HCT116 (cell line): Measurements from ENCODE around the gene FSD2. TPM values are rescaled to one million over a fixed set of nuclear protein-coding genes. Genes with fewer than 3 reads are reported as not detected.

ENCODE experiments used
- ATAC-seq: fragments of 200-7000 bp; cut with Tn5 transposase; 2 replicates; pipeline ENCODE4 v1.9.1; 2020; ENCODE audit warnings: mild to moderate bottlenecking, moderate library complexity
- BruUV-seq: library from RNA; stranded (reverse); fragments of 400-500 nt; replicated peaks from 2 replicates; lab custom pipeline; 2021; lab: Mats Ljungman, UMichigan
- CTCF ChIA-PET: fragments of 300-600 bp; sonication (Branson Sonifier 250); formaldehyde crosslinking; loops from one replicate; lab custom pipeline; 2021; ENCODE audit warnings: antibody characterized with exemption; lab: Charles Lee
- POLR2A ChIA-PET: fragments of 300-600, 350-600 bp; sonication (Branson Sonifier 250); formaldehyde crosslinking; loops from one replicate; lab custom pipeline; 2021; ENCODE audit warnings: antibody characterized with exemption; lab: Charles Lee
- RAD21 ChIA-PET, 2 experiments: fragments of 300-600 bp; sonication (Branson Sonifier 250); formaldehyde crosslinking; loops; one replicate each; lab custom pipeline; 2023; ENCODE audit warnings: low total read pairs in 2 of 2; ENCODE audit not compliant: uncharacterized antibody in 2 of 2, unreplicated experiment in 2 of 2, low non-redundant PET in 1 of 2; lab: Charles Lee
- DNase-seq: peaks from one replicate; pipeline ENCODE4 v3.0.0-alpha.2; 2010; ENCODE audit warnings: low read depth, low spot score
- H2AFZ ChIP-seq: fragments of 200-600 bp; shearing (Covaris generic), sonication (generic); 2 replicates; pipeline ENCODE4 v1.6.1; 2017; ENCODE audit warnings: low read depth, mixed run types, mixed read lengths, antibody characterized with exemption, low read length; ENCODE audit not compliant: poor library complexity, severe bottlenecking
- H3K27ac ChIP-seq: 2 replicates; pipeline ENCODE4 v1.5.1; 2012; ENCODE audit warnings: low read depth, low read length
- H3K27me3 ChIP-seq: fragments of 200-600 bp; sonication (generic); 2 replicates; pipeline ENCODE4 v1.6.1; 2016; ENCODE audit warnings: mixed run types, low read length, mixed read lengths; ENCODE audit not compliant: insufficient read depth
- H3K36me3 ChIP-seq, 2 experiments: fragments of 200-500 bp in 1 of 2; fragments of 200-600 bp in 1 of 2; sonication (Bioruptor generic) in 1 of 2; sonication (generic) in 1 of 2; 2 replicates each; pipeline versions ENCODE4 v1.5.1 to v1.6.1; 2014 to 2016; ENCODE audit warnings: low read length in 2 of 2, inconsistent platforms in 1 of 2, mixed read lengths in 1 of 2, mixed run types in 1 of 2; ENCODE audit not compliant: insufficient read depth in 2 of 2, control insufficient read depth in 1 of 2
- H3K4me1 ChIP-seq, 2 experiments: fragments of 200-600 bp in 1 of 2; sonication (generic) in 1 of 2; 2 replicates each; pipeline versions ENCODE4 v1.5.1 to v1.6.1; 2012 to 2017; ENCODE audit warnings: low read length in 2 of 2, inconsistent platforms in 1 of 2, mild to moderate bottlenecking in 1 of 2, mixed read lengths in 1 of 2, mixed run types in 1 of 2, moderate library complexity in 1 of 2; ENCODE audit not compliant: insufficient read depth in 2 of 2, control insufficient read depth in 1 of 2
- H3K4me2 ChIP-seq: fragments of 200-600 bp; sonication (generic); 2 replicates; pipeline ENCODE4 v1.6.1; 2017; ENCODE audit warnings: mixed run types, low read length, mixed read lengths
- H3K4me3 ChIP-seq, 2 experiments: fragments of 200-600 bp in 1 of 2; sonication (generic) in 1 of 2; replicated peaks in 1 of 2; 2 replicates each; pipeline ENCODE4 v1.5.1; 2011 to 2016; ENCODE audit warnings: low read length in 2 of 2, control low read depth in 1 of 2, low read depth in 1 of 2, mild to moderate bottlenecking in 1 of 2, mixed read lengths in 1 of 2, mixed run types in 1 of 2
- H3K79me2 ChIP-seq: fragments of 200-600 bp; sonication (generic); 2 replicates; pipeline ENCODE4 v1.6.1; 2017; ENCODE audit warnings: mild to moderate bottlenecking, mixed run types, low read length, moderate library complexity, mixed read lengths; ENCODE audit not compliant: insufficient read depth
- H3K9ac ChIP-seq: fragments of 200-600 bp; sonication (generic); 2 replicates; pipeline ENCODE4 v1.6.1; 2016; ENCODE audit warnings: low read length, mixed read lengths
- H3K9me2 ChIP-seq: fragments of 200-600 bp; sonication (generic), shearing (Covaris generic); 2 replicates; pipeline ENCODE4 v1.6.1; 2017; ENCODE audit warnings: mixed run types, mild to moderate bottlenecking, moderate library complexity; ENCODE audit not compliant: insufficient read depth
- H3K9me3 ChIP-seq, 2 experiments: fragments of 200-500 bp in 1 of 2; fragments of 200-600 bp in 1 of 2; sonication (Bioruptor generic) in 1 of 2; sonication (generic) in 1 of 2; 2 replicates each; pipeline ENCODE4 v1.6.1; 2014 to 2017; ENCODE audit warnings: low read length in 2 of 2, mixed read lengths in 2 of 2, inconsistent platforms in 1 of 2, low read depth in 1 of 2, mild to moderate bottlenecking in 1 of 2, mixed run types in 1 of 2, moderate library complexity in 1 of 2; ENCODE audit not compliant: control insufficient read depth in 1 of 2, insufficient read depth in 1 of 2
- H4K20me1 ChIP-seq: fragments of 200-600 bp; sonication (generic), shearing (Covaris generic); 2 replicates; pipeline ENCODE4 v1.6.1; 2017; ENCODE audit warnings: mixed run types, mild to moderate bottlenecking, moderate library complexity; ENCODE audit not compliant: insufficient read depth
- CBX3 ChIP-seq: IDR thresholded peaks from 2 replicates; pipeline ENCODE4 v1.6.1; 2012; ENCODE audit warnings: low read depth
- CEBPB ChIP-seq: IDR thresholded peaks from 2 replicates; pipeline ENCODE4 v1.6.1; 2012; ENCODE audit warnings: low read depth
- EGR1 ChIP-seq: IDR thresholded peaks from 2 replicates; pipeline ENCODE4 v1.6.1; 2012; ENCODE audit warnings: low read depth
- ELF1 ChIP-seq: IDR thresholded peaks from 2 replicates; pipeline ENCODE4 v1.6.1; 2012; ENCODE audit warnings: low read depth, borderline replicate concordance
- EZH2 ChIP-seq: fragments of 200-600 bp; sonication (generic); IDR thresholded peaks from 2 replicates; pipeline ENCODE4 v1.6.1; 2017; ENCODE audit warnings: antibody characterized with exemption, mixed run types
- EZH2phosphoT487 ChIP-seq: fragments of 200-600 bp; IDR thresholded peaks from 2 replicates; pipeline ENCODE4 v1.6.1; 2018; ENCODE audit warnings: antibody characterized with exemption, borderline replicate concordance
- POLR2A ChIP-seq: IDR thresholded peaks from 2 replicates; pipeline ENCODE4 v1.7.0; 2011; ENCODE audit warnings: borderline replicate concordance; ENCODE audit not compliant: insufficient read depth, insufficient read length; ENCODE audit errors: extremely low read depth
- POLR2AphosphoS5 ChIP-seq: IDR thresholded peaks from 2 replicates; pipeline ENCODE4 v1.6.1; 2011; ENCODE audit warnings: mild to moderate bottlenecking, low read depth, low read length, moderate library complexity
- RAD21 ChIP-seq: IDR thresholded peaks from 2 replicates; pipeline ENCODE4 v1.6.1; 2012; ENCODE audit warnings: low read depth, mild to moderate bottlenecking
- SIN3A ChIP-seq: IDR thresholded peaks from 2 replicates; pipeline ENCODE4 v1.6.1; 2012; ENCODE audit warnings: low read depth
- SRF ChIP-seq: IDR thresholded peaks from 2 replicates; pipeline ENCODE4 v1.6.1; 2012; ENCODE audit warnings: low read depth
- TCF7L2 ChIP-seq: IDR thresholded peaks from 2 replicates; pipeline ENCODE4 v1.7.0; 2011; ENCODE audit warnings: borderline replicate concordance, inconsistent platforms; ENCODE audit not compliant: insufficient read depth, insufficient read length; ENCODE audit errors: extremely low read depth
- YY1 ChIP-seq: IDR thresholded peaks from 2 replicates; pipeline ENCODE4 v1.6.1; 2011; ENCODE audit warnings: low read length, low read depth, moderate library complexity, mild to moderate bottlenecking; ENCODE audit not compliant: insufficient replicate concordance; ENCODE audit errors: extremely low read depth
- ZFX ChIP-seq: fragments of 450-650 bp; IDR thresholded peaks from 2 replicates; pipeline ENCODE4 v1.6.1; 2017
- ZNF274 ChIP-seq: fragments of 200-500 bp; sonication (Bioruptor generic); IDR thresholded peaks from 2 replicates; pipeline ENCODE4 v1.6.1; 2014; ENCODE audit warnings: mild to moderate bottlenecking, low read depth, low read length, inconsistent platforms
- intact Hi-C: fragments of 100-400 bp; cut with micrococcal nuclease; formaldehyde crosslinking; loops from 2 replicates; pipeline ENCODE4 v1.10.0; 2022
- total RNA-seq: library from RNA; stranded (reverse); gene quantifications from one replicate; pipeline ENCODE4 v1.2.1, GENCODE V29; 2021; ENCODE audit not compliant: unreplicated experiment
- TF ChIP-seq, protein P1 (sequence below), 3 experiments: fragments of 200-600 bp in 1 of 3; sonication (generic) in 1 of 3; IDR thresholded peaks in 2 of 3; conservative IDR thresholded peaks in 1 of 3; 2 replicates each; pipeline ENCODE4 v1.5.1; 2012 to 2017; ENCODE audit warnings: low read depth in 2 of 3, low read length in 2 of 3, antibody characterized with exemption in 1 of 3, borderline replicate concordance in 1 of 3, control low read depth in 1 of 3, mild to moderate bottlenecking in 1 of 3, mixed read lengths in 1 of 3, mixed run types in 1 of 3, moderate library complexity in 1 of 3; ENCODE audit not compliant: insufficient read depth in 1 of 3
- TF ChIP-seq, protein P2 (sequence below): IDR thresholded peaks from 2 replicates; pipeline ENCODE4 v1.6.1; 2012; ENCODE audit warnings: low read depth

Gene FSD2
- total RNA-seq, 1 experiment from 2014 or later, result not detected

DNA sequence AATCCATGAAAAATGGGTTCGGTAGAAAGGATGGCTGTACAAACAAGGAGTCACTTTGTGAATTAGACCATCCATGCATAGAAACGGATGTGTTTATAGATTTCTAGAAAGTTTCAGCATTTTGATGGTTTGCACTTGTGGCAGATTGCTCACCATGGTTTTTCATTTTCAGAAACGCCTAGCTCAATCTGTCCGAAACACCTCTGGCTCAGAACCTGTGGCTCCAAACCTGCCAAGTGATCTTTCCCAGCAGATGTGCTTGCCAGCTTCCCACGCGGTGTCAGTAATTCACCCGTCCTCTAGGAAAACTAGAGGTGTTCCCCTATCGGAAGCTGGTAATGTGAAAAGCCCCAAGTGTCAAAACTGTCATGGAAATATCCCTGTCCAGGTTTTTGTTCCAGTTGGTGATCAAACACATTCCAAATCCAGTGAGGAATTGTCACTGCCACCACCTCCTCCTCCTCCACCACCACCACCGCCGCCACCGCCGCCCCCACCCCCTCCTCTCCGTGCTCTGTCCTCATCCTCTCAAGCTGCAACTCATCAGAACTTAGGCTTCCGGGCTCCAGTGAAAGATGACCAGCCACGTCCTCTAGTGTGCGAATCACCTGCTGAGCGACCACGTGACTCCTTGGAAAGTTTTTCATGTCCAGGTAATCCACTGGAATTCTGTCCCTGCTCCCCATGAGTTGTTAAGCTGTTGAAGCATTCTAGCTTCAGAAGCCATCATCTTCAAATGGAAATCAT is 24.7 kb upstream of the FSD2 start (continued):
- no peak for TF ChIP-seq ZNF274
- no peak for TF ChIP-seq SIN3A
- TF ChIP-seq RAD21, result no peak

DNA sequence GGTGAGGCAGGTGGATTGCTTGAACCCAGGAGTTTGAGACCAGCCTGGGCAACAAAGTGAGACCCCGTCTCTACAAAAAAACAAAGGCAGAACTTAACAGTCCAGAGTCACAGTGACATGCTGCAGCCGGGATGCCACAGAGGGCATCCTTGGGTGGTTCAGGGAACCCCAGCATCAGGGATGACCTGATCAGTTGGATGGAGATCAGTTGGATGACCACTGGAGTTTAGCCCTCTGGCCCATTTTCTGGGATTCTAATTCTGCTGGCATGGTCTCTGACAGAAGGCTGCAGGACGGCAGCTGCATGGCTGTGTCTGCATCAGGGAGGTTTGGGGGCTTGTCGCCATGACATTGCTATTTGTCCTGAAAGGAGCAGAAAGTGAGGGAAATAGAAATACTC is 23.4 kb upstream of the FSD2 start:
- no peak overlapping the region for H3K4me2 ChIP-seq
- no peaks in the 10 kb centered on the region for H3K9me3 ChIP-seq
- no peak overlapping the region for H2AFZ ChIP-seq
- H3K36me3 ChIP-seq, result peaks cover 38 to 51% of the 10 kb centered on the region in 2 experiments; a peak in 3 of 4 replicates
- TF ChIP-seq EZH2phosphoT487 (no peak), POLR2A (no peak), TCF7L2 (no peak), CEBPB (no peak), CBX3 (no peak), SIN3A (no peak), POLR2AphosphoS5 (no peak), ZNF274 (no peak), EZH2 (no peak), SRF (no peak), ZFX (no peak), EGR1 (no peak), ELF1 (no peak), YY1 (no peak)
- TF ChIP-seq, protein P1, sequence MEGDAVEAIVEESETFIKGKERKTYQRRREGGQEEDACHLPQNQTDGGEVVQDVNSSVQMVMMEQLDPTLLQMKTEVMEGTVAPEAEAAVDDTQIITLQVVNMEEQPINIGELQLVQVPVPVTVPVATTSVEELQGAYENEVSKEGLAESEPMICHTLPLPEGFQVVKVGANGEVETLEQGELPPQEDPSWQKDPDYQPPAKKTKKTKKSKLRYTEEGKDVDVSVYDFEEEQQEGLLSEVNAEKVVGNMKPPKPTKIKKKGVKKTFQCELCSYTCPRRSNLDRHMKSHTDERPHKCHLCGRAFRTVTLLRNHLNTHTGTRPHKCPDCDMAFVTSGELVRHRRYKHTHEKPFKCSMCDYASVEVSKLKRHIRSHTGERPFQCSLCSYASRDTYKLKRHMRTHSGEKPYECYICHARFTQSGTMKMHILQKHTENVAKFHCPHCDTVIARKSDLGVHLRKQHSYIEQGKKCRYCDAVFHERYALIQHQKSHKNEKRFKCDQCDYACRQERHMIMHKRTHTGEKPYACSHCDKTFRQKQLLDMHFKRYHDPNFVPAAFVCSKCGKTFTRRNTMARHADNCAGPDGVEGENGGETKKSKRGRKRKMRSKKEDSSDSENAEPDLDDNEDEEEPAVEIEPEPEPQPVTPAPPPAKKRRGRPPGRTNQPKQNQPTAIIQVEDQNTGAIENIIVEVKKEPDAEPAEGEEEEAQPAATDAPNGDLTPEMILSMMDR (IDR thresholded peaks at IDR 0.05 in 2 of 3, conservative IDR thresholded peaks at IDR 0.05 in 1 of 3; ENCODE audit: borderline replicate concordance in 1 of 3, insufficient read depth in 1 of 3, low read depth in 2 of 3, low read length in 2 of 3), result no peak
- TF ChIP-seq, protein P2, sequence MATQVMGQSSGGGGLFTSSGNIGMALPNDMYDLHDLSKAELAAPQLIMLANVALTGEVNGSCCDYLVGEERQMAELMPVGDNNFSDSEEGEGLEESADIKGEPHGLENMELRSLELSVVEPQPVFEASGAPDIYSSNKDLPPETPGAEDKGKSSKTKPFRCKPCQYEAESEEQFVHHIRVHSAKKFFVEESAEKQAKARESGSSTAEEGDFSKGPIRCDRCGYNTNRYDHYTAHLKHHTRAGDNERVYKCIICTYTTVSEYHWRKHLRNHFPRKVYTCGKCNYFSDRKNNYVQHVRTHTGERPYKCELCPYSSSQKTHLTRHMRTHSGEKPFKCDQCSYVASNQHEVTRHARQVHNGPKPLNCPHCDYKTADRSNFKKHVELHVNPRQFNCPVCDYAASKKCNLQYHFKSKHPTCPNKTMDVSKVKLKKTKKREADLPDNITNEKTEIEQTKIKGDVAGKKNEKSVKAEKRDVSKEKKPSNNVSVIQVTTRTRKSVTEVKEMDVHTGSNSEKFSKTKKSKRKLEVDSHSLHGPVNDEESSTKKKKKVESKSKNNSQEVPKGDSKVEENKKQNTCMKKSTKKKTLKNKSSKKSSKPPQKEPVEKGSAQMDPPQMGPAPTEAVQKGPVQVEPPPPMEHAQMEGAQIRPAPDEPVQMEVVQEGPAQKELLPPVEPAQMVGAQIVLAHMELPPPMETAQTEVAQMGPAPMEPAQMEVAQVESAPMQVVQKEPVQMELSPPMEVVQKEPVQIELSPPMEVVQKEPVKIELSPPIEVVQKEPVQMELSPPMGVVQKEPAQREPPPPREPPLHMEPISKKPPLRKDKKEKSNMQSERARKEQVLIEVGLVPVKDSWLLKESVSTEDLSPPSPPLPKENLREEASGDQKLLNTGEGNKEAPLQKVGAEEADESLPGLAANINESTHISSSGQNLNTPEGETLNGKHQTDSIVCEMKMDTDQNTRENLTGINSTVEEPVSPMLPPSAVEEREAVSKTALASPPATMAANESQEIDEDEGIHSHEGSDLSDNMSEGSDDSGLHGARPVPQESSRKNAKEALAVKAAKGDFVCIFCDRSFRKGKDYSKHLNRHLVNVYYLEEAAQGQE, result no peak
- H3K9me2 ChIP-seq, result no peaks in the 10 kb centered on the region
- DNase-seq (no peak), ATAC-seq (no peak)
- ChIA-PET CTCF (no interaction called here), POLR2A (no interaction called here), RAD21 (no interaction called here)
- no TSS peak for BruUV-seq
- no peaks in the 10 kb centered on the region for H3K79me2 ChIP-seq
- no peaks in the 10 kb centered on the region for H3K27me3 ChIP-seq
- H3K4me3 ChIP-seq, result no peak overlapping the region
- intact Hi-C loops, result no loop called here
- no peak overlapping the region for H3K9ac ChIP-seq
- H3K27ac ChIP-seq, result no peak overlapping the region
- no peaks in the 10 kb centered on the region for H4K20me1 ChIP-seq
- H3K4me1 ChIP-seq, result peaks cover 22 to 31% of the 10 kb centered on the region in 2 experiments
